ENCODE results near the gene TRIM17. TPM values are rescaled to one million over a fixed set of nuclear protein-coding genes. Genes with fewer than 3 reads are reported as not detected.

The TRIM17 gene
- total and polyA plus RNA-seq, 2 donors from 2014 or later: 1.3 to 6.5 TPM

DNA sequence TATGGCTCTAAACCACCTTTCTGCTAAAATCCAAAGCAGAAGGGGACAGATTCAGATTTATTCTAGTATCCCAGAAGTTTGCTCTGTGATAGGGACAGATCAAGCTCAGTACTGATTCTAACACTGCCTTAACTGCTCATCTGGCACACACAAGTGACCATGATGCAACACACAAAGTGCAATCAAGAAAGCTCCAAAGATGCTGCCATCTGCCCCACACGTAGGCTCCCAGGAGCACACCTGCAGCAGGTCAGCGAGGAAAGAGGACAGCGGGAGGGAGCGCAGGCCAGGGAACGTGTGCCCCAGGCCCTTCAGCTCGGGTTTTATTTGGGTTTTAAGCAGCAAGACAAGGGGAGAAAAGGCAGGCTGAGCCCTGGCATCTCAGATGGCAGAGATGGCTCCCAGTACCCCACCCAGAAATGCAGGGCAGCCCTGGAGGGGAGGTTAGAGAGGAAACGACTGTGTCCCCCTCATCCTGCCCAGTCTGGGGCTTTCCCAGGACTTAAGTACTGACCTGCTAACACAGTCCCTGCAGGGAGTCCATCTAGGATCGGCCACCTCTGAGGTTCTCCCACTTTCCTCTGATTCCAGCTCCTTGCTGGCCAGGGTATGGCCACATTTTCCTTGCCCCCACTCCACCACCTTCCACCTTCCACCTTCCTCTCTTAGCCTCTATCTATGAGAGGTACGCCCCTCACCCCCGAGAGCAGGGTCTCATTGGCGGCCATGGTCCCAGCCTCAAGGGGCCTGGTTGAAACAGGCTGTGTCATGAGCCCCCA lies 11.3 kb downstream of the TRIM17 start:
- no peak for FAIRE-seq
- peak overlapping the region; percentile 30 to 52 (median 33) for H3K9ac ChIP-seq (ENCODE audit: low read length in 3 of 3)
- no peaks in the 10 kb centered on the region for H3K27me3 ChIP-seq (ENCODE audit: control insufficient read depth, insufficient read depth, low read length)
- H3K9me3 ChIP-seq (ENCODE audit: control insufficient read depth in 2 of 3, insufficient read depth in 1 of 3, low read length in 3 of 3): no peaks in the 10 kb centered on the region
- intact Hi-C loops (cut with DNase I): no loop called here
- peaks cover 2 to 33% (median 10%) of the 10 kb centered on the region in 3 donors for H3K4me1 ChIP-seq (ENCODE audit: control insufficient read depth in 2 of 3, insufficient read depth in 2 of 3, low read depth in 1 of 3, low read length in 3 of 3)
- H3K4me3 ChIP-seq (ENCODE audit: low read length in 3 of 3): peak overlapping the region; percentile 44 to 76 (median 63)
- no peak overlapping the region for H3K27ac ChIP-seq (ENCODE audit: low read depth in 2 of 2, low read length in 2 of 2)
- DNase-seq: peak in 1 of 5 donors; percentile 6
- peaks cover 0 to 3% (median 3%) of the 10 kb centered on the region in 3 donors for H3K36me3 ChIP-seq (ENCODE audit: control insufficient read depth in 2 of 3, insufficient read depth in 3 of 3, low read length in 3 of 3)
- TF ChIP-seq, protein P1, sequence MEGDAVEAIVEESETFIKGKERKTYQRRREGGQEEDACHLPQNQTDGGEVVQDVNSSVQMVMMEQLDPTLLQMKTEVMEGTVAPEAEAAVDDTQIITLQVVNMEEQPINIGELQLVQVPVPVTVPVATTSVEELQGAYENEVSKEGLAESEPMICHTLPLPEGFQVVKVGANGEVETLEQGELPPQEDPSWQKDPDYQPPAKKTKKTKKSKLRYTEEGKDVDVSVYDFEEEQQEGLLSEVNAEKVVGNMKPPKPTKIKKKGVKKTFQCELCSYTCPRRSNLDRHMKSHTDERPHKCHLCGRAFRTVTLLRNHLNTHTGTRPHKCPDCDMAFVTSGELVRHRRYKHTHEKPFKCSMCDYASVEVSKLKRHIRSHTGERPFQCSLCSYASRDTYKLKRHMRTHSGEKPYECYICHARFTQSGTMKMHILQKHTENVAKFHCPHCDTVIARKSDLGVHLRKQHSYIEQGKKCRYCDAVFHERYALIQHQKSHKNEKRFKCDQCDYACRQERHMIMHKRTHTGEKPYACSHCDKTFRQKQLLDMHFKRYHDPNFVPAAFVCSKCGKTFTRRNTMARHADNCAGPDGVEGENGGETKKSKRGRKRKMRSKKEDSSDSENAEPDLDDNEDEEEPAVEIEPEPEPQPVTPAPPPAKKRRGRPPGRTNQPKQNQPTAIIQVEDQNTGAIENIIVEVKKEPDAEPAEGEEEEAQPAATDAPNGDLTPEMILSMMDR (IDR thresholded peaks at IDR 0.05; ENCODE audit: borderline replicate concordance, extremely low read depth, insufficient read depth): no peak

DNA sequence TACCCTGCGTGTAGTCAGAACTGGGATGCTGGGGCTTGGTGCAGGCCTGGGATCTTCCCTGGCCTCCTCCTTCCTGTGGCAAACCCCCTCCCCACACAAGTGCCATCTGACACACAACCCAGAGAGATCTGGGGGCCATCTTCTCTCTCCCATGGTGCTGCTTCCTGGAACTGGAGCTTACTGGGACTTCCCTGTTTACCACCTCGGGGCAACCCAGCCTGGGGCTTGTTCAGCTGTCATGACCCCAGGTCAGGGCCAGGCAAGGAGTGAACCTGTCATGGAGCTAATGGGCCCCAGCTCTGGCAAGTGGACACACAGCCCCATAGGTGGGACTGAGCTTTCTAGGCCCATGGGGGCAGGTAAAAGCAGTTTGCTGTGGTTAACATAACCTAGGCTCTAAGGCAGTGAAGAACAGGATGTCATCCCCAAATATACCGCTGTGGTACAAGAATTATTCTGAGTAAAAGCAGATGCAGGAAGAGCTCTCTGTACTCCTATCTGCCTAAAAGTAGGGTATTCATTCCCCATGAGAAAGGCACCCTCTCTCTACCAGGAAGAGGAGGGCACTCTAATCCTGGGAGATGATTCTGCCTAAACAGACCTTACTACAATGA lies 12.4 kb downstream of the TRIM17 start:
- H3K9me3 ChIP-seq (ENCODE audit: control insufficient read depth in 2 of 3, insufficient read depth in 1 of 3, low read length in 3 of 3): no peaks in the 10 kb centered on the region
- no peak for FAIRE-seq
- intact Hi-C loops (cut with DNase I): no loop called here
- H3K4me3 ChIP-seq (ENCODE audit: low read length in 3 of 3): no peak overlapping the region
- no peak overlapping the region for H3K27ac ChIP-seq (ENCODE audit: low read depth in 2 of 2, low read length in 2 of 2)
- DNase-seq: peak in 1 of 5 donors; percentile 50
- no peaks in the 10 kb centered on the region for H3K27me3 ChIP-seq (ENCODE audit: control insufficient read depth, insufficient read depth, low read length)
- peaks cover 2 to 33% (median 10%) of the 10 kb centered on the region in 3 donors for H3K4me1 ChIP-seq (ENCODE audit: control insufficient read depth in 2 of 3, insufficient read depth in 2 of 3, low read depth in 1 of 3, low read length in 3 of 3)
- TF ChIP-seq, protein P1 (IDR thresholded peaks at IDR 0.05; ENCODE audit: borderline replicate concordance, extremely low read depth, insufficient read depth): no peak
- no peak overlapping the region for H3K9ac ChIP-seq (ENCODE audit: low read length in 3 of 3)
- H3K36me3 ChIP-seq (ENCODE audit: control insufficient read depth in 2 of 3, insufficient read depth in 3 of 3, low read length in 3 of 3): peaks cover 0 to 3% (median 3%) of the 10 kb centered on the region in 3 donors

DNA sequence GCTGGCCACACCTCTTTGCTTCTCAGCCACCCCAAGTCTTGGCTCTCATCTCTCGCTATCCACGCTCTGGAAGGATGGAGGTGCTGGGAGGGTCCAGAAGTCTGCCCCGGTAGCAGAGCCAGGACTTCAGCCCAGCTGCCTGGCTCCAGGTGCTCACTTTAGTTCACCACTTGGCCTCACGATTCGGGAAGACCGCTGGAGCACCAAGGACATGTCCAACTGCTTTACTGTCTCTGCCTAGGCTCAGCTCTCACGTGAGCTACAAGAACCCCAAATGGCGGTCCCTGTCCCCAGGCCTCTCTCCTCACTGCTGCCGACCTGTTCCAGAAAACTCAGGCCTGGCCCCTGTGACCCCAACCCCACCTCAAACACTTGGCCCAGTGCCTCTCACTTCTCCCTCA lies 13.4 kb downstream of the TRIM17 start:
- intact Hi-C loops (cut with DNase I): no loop called here
- no peak for FAIRE-seq
- peak in 1 of 5 donors; percentile 51 for DNase-seq
- Histone ChIP-seq H3K27ac (ENCODE audit: low read depth in 2 of 2, low read length in 2 of 2) (no peak overlapping the region), H3K27me3 (ENCODE audit: control insufficient read depth, insufficient read depth, low read length) (no peaks in the 10 kb centered on the region), H3K9me3 (ENCODE audit: control insufficient read depth in 2 of 3, insufficient read depth in 1 of 3, low read length in 3 of 3) (no peaks in the 10 kb centered on the region), H3K36me3 (ENCODE audit: control insufficient read depth in 2 of 3, insufficient read depth in 3 of 3, low read length in 3 of 3) (peaks cover 0 to 3% (median 3%) of the 10 kb centered on the region in 3 donors), H3K9ac (ENCODE audit: low read length in 3 of 3) (no peak overlapping the region), H3K4me1 (ENCODE audit: control insufficient read depth in 2 of 3, insufficient read depth in 2 of 3, low read depth in 1 of 3, low read length in 3 of 3) (peaks cover 2 to 29% (median 10%) of the 10 kb centered on the region in 3 donors), H3K4me3 (ENCODE audit: low read length in 3 of 3) (no peak overlapping the region)
- TF ChIP-seq, protein P1 (IDR thresholded peaks at IDR 0.05; ENCODE audit: borderline replicate concordance, extremely low read depth, insufficient read depth): no peak
